GM23248 (cell line): Measurements from ENCODE around the gene TMEM37. TPM values are rescaled to one million over a fixed set of nuclear protein-coding genes. Genes with fewer than 3 reads are reported as not detected.

Experiments used
- DNase-seq: peaks from one replicate; pipeline ENCODE4 v3.0.0-alpha.2; 2015
- H2AFZ ChIP-seq: fragments of 200-600 bp; sonication (generic); 2 replicates; pipeline ENCODE4 v1.6.1; 2016; ENCODE audit warnings: antibody characterized with exemption
- H3F3A ChIP-seq: fragments of 200-600 bp; sonication (generic); 2 replicates; pipeline ENCODE4 v1.6.1; 2016; ENCODE audit warnings: mild to moderate bottlenecking, antibody characterized with exemption, mixed run types; ENCODE audit not compliant: insufficient read depth
- H3K27ac ChIP-seq: fragments of 200-600 bp; sonication (generic); 2 replicates; pipeline ENCODE4 v1.5.1; 2016; ENCODE audit warnings: mild to moderate bottlenecking
- H3K27me3 ChIP-seq: fragments of 200-600 bp; sonication (generic); replicated peaks from 2 replicates; pipeline ENCODE4 v1.6.1; 2016; ENCODE audit warnings: mild to moderate bottlenecking; ENCODE audit not compliant: insufficient read depth
- H3K36me3 ChIP-seq: fragments of 200-600 bp; sonication (generic); 2 replicates; pipeline ENCODE4 v1.6.1; 2016; ENCODE audit warnings: low read depth, mild to moderate bottlenecking
- H3K4me1 ChIP-seq: fragments of 200-600 bp; sonication (generic); 2 replicates; pipeline ENCODE4 v1.6.1; 2016; ENCODE audit warnings: mild to moderate bottlenecking; ENCODE audit not compliant: insufficient read depth
- H3K4me2 ChIP-seq: fragments of 200-600 bp; sonication (generic); one replicate; pipeline ENCODE4 v1.6.1; 2016; ENCODE audit warnings: mild to moderate bottlenecking; ENCODE audit not compliant: unreplicated experiment
- H3K4me3 ChIP-seq: fragments of 200-600 bp; sonication (generic); 2 replicates; pipeline ENCODE4 v1.5.1; 2016; ENCODE audit warnings: mild to moderate bottlenecking
- H3K79me2 ChIP-seq: fragments of 200-600 bp; sonication (generic); 2 replicates; pipeline ENCODE4 v1.6.1; 2016; ENCODE audit warnings: mild to moderate bottlenecking; ENCODE audit not compliant: insufficient read depth
- H3K9ac ChIP-seq: fragments of 200-600 bp; sonication (generic); 2 replicates; pipeline ENCODE4 v1.6.1; 2016; ENCODE audit warnings: mild to moderate bottlenecking
- H3K9me2 ChIP-seq: fragments of 200-600 bp; sonication (generic); 2 replicates; pipeline ENCODE4 v1.6.1; 2016; ENCODE audit warnings: mixed run types, mild to moderate bottlenecking, moderate library complexity; ENCODE audit not compliant: insufficient read depth
- H3K9me3 ChIP-seq: fragments of 200-600 bp; sonication (generic); one replicate; pipeline ENCODE4 v1.6.1; 2017; ENCODE audit warnings: low read depth
- H4K20me1 ChIP-seq: fragments of 200-600 bp; sonication (generic); 2 replicates; pipeline ENCODE4 v1.6.0; 2016; ENCODE audit not compliant: insufficient read depth
- EZH2 ChIP-seq: fragments of 200-600 bp; sonication (generic); IDR thresholded peaks from 2 replicates; pipeline ENCODE4 v1.6.1; 2018; ENCODE audit warnings: antibody characterized with exemption, mild to moderate bottlenecking; ENCODE audit not compliant: insufficient read depth, poor library complexity, severe bottlenecking
- EZH2phosphoT487 ChIP-seq: fragments of 200-600 bp; sonication (generic); IDR thresholded peaks from 2 replicates; pipeline ENCODE4 v1.6.1; 2018; ENCODE audit warnings: antibody characterized with exemption, moderate library complexity, mild to moderate bottlenecking, low read depth; ENCODE audit not compliant: insufficient read depth
- WGBS, 2 experiments: methylation state at CpG; one replicate each; pipeline ENCODE4 v1.1.6; 2015 to 2017; ENCODE audit warnings: low lambda C conversion rate in 2 of 2, low coverage in 1 of 2; ENCODE audit errors: missing lambda C conversion rate in 2 of 2; 5-methylcytosine and 5-hydroxymethylcytosine counted together
- in situ Hi-C: fragments of 300-500 bp; cut with MboI; formaldehyde crosslinking; loops from 2 replicates; pipeline ENCODE4 v1.15.0; 2020
- polyA plus RNA-seq: library from polyadenylated mRNA; unstranded; fragments of >200 nt; fragmentation: Nextera tagmentation; extraction: Ambion mirVana; gene quantifications from 2 replicates; pipeline ENCODE4 v1.2.1, GENCODE V29; 2016
- total RNA-seq: library from RNA; depleted of rRNA; stranded (reverse); fragments of >200 nt; shearing (Covaris generic); gene quantifications from 2 replicates; pipeline ENCODE4 v1.2.3, GENCODE V29; 2014

Gene TMEM37
- total and polyA plus RNA-seq, 2 experiments from 2014 or later: 0.53 TPM; not detected in 1

- peak; percentile 71 for DNase-seq
- no peak overlapping the region for H3K4me3 ChIP-seq
- no peaks in the 10 kb centered on the region for H3K4me1 ChIP-seq
- H3K36me3 ChIP-seq: no peaks in the 10 kb centered on the region
- H3K27ac ChIP-seq: no peak overlapping the region
- no peaks in the 10 kb centered on the region for H3K9me3 ChIP-seq
- no peaks in the 10 kb centered on the region for H4K20me1 ChIP-seq
- H2AFZ ChIP-seq: no peak overlapping the region
- no peaks in the 10 kb centered on the region for H3F3A ChIP-seq
- peaks cover 5% of the 10 kb centered on the region for H3K27me3 ChIP-seq
- TF ChIP-seq EZH2 (no peak), EZH2phosphoT487 (no peak)
- 10 to 13% methylated on average over 19 to 20 of the region's 20 CpGs for WGBS, 2 experiments
- no peaks in the 10 kb centered on the region for H3K79me2 ChIP-seq
- no peaks in the 10 kb centered on the region for H3K9me2 ChIP-seq
- in situ Hi-C loops: no loop called here
- H3K9ac ChIP-seq: no peak overlapping the region
- H3K4me2 ChIP-seq: no peak overlapping the region
Observed at GRCh38 chr2:119476301-119477112, 44.9 kb downstream of the TMEM37 start.

GRCh38 chr2:119477113-119477505, 45.5 kb downstream of the TMEM37 start:
- H2AFZ ChIP-seq: no peak overlapping the region
- H3K9me3 ChIP-seq: no peaks in the 10 kb centered on the region
- H3F3A ChIP-seq: no peaks in the 10 kb centered on the region
- no peak for DNase-seq
- TF ChIP-seq EZH2phosphoT487 (no peak), EZH2 (no peak)
- no peaks in the 10 kb centered on the region for H3K79me2 ChIP-seq
- H3K36me3 ChIP-seq: no peaks in the 10 kb centered on the region
- H3K9ac ChIP-seq: no peak overlapping the region
- no peaks in the 10 kb centered on the region; the same call in 1 of the 2 replicates for H3K27me3 ChIP-seq
- H3K4me2 ChIP-seq: no peak overlapping the region
- no peaks in the 10 kb centered on the region for H3K9me2 ChIP-seq
- in situ Hi-C loops: no loop called here
- no peak overlapping the region for H3K4me3 ChIP-seq
- no peaks in the 10 kb centered on the region for H3K4me1 ChIP-seq
- no peaks in the 10 kb centered on the region for H4K20me1 ChIP-seq
- no peak overlapping the region for H3K27ac ChIP-seq
- WGBS, 2 experiments: 58 to 63% methylated on average over 9 of the region's 9 CpGs

GRCh38 chr2:119478188-119478977, 46.7 kb downstream of the TMEM37 start:
- Histone ChIP-seq H3K9ac (no peak overlapping the region), H3K4me3 (no peak overlapping the region), H3K79me2 (no peaks in the 10 kb centered on the region), H4K20me1 (no peaks in the 10 kb centered on the region), H3K9me3 (no peaks in the 10 kb centered on the region), H3K27ac (no peak overlapping the region), H3K36me3 (no peaks in the 10 kb centered on the region), H3K4me2 (no peak overlapping the region), H3K9me2 (no peaks in the 10 kb centered on the region), H3K27me3 (0 out of 2 replicates have a peak, but pooled peaks cover 5% of the 10 kb centered on the region), H2AFZ (no peak overlapping the region), H3K4me1 (0 out of 2 replicates have a peak, but pooled peaks cover 5% of the 10 kb centered on the region), H3F3A (no peaks in the 10 kb centered on the region)
- DNase-seq: no peak
- TF ChIP-seq EZH2: no peak
- TF ChIP-seq EZH2phosphoT487: no peak
- in situ Hi-C loops: no loop called here
- 66 to 70% methylated on average over 12 of the region's 12 CpGs for WGBS, 2 experiments

- Histone ChIP-seq H3K9me2 (no peaks in the 10 kb centered on the region), H3K36me3 (no peaks in the 10 kb centered on the region), H2AFZ (no peak overlapping the region), H3K9ac (no peak overlapping the region), H3K27me3 (0 out of 2 replicates have a peak, but pooled peaks cover 5% of the 10 kb centered on the region), H3K4me1 (0 out of 2 replicates have a peak, but pooled peaks cover 5% of the 10 kb centered on the region), H3F3A (no peaks in the 10 kb centered on the region), H3K9me3 (no peaks in the 10 kb centered on the region), H3K79me2 (no peaks in the 10 kb centered on the region), H3K27ac (no peak overlapping the region), H3K4me2 (no peak overlapping the region), H4K20me1 (no peaks in the 10 kb centered on the region), H3K4me3 (no peak overlapping the region)
- in situ Hi-C loops: no loop called here
- DNase-seq: no peak
- no peak for TF ChIP-seq EZH2
- no peak for TF ChIP-seq EZH2phosphoT487
- 89 to 96% methylated on average over 3 of the region's 3 CpGs for WGBS, 2 experiments
Observed at GRCh38 chr2:119478978-119479295, 47.3 kb downstream of the TMEM37 start.
